HFFc6 (cell line): ENCODE results near the gene TTBK1. TPM values are rescaled to one million over a fixed set of nuclear protein-coding genes. Genes with fewer than 3 reads are reported as not detected.

Experiments
- DNase-seq: peaks from one replicate; pipeline ENCODE4 v3.0.0-alpha.2; 2018
- H3K27ac Mint-ChIP-seq: 2 replicates; pipeline ENCODE4 v1.8.0; 2020; ENCODE audit warnings: mild to moderate bottlenecking, mixed read lengths
- H3K27me3 Mint-ChIP-seq: 2 replicates; pipeline ENCODE4 v1.8.0; 2021; ENCODE audit warnings: mild to moderate bottlenecking, moderate library complexity, mixed read lengths; ENCODE audit not compliant: insufficient read depth
- H3K36me3 Mint-ChIP-seq: 2 replicates; pipeline ENCODE4 v1.8.0; 2021; ENCODE audit warnings: low read depth, mixed read lengths
- H3K4me1 Mint-ChIP-seq: 2 replicates; pipeline ENCODE4 v1.8.0; 2020; ENCODE audit warnings: low read depth, mixed read lengths
- H3K4me3 Mint-ChIP-seq: 2 replicates; pipeline ENCODE4 v1.8.0; 2020; ENCODE audit warnings: mild to moderate bottlenecking, moderate library complexity, mixed read lengths
- H3K9me3 Mint-ChIP-seq: 2 replicates; pipeline ENCODE4 v1.8.0; 2020; ENCODE audit warnings: mild to moderate bottlenecking, mixed read lengths
- CTCF ChIP-seq: fragments of 200-600 bp; sonication (generic); IDR thresholded peaks from 2 replicates; pipeline ENCODE4 v1.5.0; 2021; ENCODE audit warnings: antibody characterized with exemption, mild to moderate bottlenecking
- total RNA-seq, 6 experiments: library from RNA; stranded (reverse); fragmentation: NEBNext Ultra II Directional; extraction: Animal tissue kit (Norgen Biotek cat#: 25700); gene quantifications; 2 replicates in 1 of 6; 3 replicates in 5 of 6; pipeline ENCODE4 v1.2.3, GENCODE V29; 2021

The TTBK1 gene
- total RNA-seq, 6 experiments from 2014 or later = not detected

GRCh38 chr6:43284991-43285781, 41.9 kb downstream of the TTBK1 start:
- no peak overlapping the region for H3K27ac Mint-ChIP-seq
- H3K36me3 Mint-ChIP-seq = no peaks in the 10 kb centered on the region
- H3K27me3 Mint-ChIP-seq = peaks cover 20% of the 10 kb centered on the region
- no peak for DNase-seq
- peaks cover 6% of the 10 kb centered on the region; the same call in 1 of the 2 replicates for H3K4me1 Mint-ChIP-seq
- H3K9me3 Mint-ChIP-seq = no peaks in the 10 kb centered on the region
- H3K4me3 Mint-ChIP-seq = no peak overlapping the region
- no peak for TF ChIP-seq CTCF

GRCh38 chr6:43285832-43286231, 42.6 kb downstream of the TTBK1 start:
- H3K36me3 Mint-ChIP-seq = no peaks in the 10 kb centered on the region
- peaks cover 6% of the 10 kb centered on the region; the same call in 1 of the 2 replicates for H3K4me1 Mint-ChIP-seq
- no peak for TF ChIP-seq CTCF
- DNase-seq = no peak
- peaks cover 25% of the 10 kb centered on the region for H3K27me3 Mint-ChIP-seq
- H3K9me3 Mint-ChIP-seq = no peaks in the 10 kb centered on the region
- no peak overlapping the region for H3K27ac Mint-ChIP-seq
- H3K4me3 Mint-ChIP-seq = no peak overlapping the region

- Mint-ChIP-seq H3K36me3 (no peaks in the 10 kb centered on the region), H3K4me3 (no peak overlapping the region), H3K27ac (no peak overlapping the region), H3K4me1 (peaks cover 6% of the 10 kb centered on the region; the same call in 1 of the 2 replicates), H3K9me3 (no peaks in the 10 kb centered on the region), H3K27me3 (peaks cover 25% of the 10 kb centered on the region)
- no peak for DNase-seq
- TF ChIP-seq CTCF = no peak
These were observed 43.2 kb downstream of the TTBK1 start for GRCh38 chr6:43286456-43286979.

- TF ChIP-seq CTCF = no peak
- peaks cover 6% of the 10 kb centered on the region; the same call in 1 of the 2 replicates for H3K4me1 Mint-ChIP-seq
These were observed 43.9 kb downstream of the TTBK1 start for GRCh38 chr6:43286980-43287716.

GRCh38 chr6:43287717-43288679, 44.7 kb downstream of the TTBK1 start:
- no peak for DNase-seq
- TF ChIP-seq CTCF = no peak
- no peak overlapping the region for H3K27ac Mint-ChIP-seq
- H3K4me1 Mint-ChIP-seq = peaks cover 6% of the 10 kb centered on the region; the same call in 1 of the 2 replicates
- H3K9me3 Mint-ChIP-seq = no peaks in the 10 kb centered on the region
- peaks cover 26% of the 10 kb centered on the region for H3K27me3 Mint-ChIP-seq
- H3K36me3 Mint-ChIP-seq = no peaks in the 10 kb centered on the region
- H3K4me3 Mint-ChIP-seq = no peak overlapping the region

More at GRCh38 chr6:43286980-43287716, 43.9 kb downstream of the TTBK1 start:
- no peaks in the 10 kb centered on the region for H3K9me3 Mint-ChIP-seq
- no peaks in the 10 kb centered on the region for H3K36me3 Mint-ChIP-seq
- no peak overlapping the region for H3K4me3 Mint-ChIP-seq
- peaks cover 23% of the 10 kb centered on the region for H3K27me3 Mint-ChIP-seq
- H3K27ac Mint-ChIP-seq = no peak overlapping the region
- DNase-seq = no peak
